ENCODE results near the gene RTKN2.

DNA sequence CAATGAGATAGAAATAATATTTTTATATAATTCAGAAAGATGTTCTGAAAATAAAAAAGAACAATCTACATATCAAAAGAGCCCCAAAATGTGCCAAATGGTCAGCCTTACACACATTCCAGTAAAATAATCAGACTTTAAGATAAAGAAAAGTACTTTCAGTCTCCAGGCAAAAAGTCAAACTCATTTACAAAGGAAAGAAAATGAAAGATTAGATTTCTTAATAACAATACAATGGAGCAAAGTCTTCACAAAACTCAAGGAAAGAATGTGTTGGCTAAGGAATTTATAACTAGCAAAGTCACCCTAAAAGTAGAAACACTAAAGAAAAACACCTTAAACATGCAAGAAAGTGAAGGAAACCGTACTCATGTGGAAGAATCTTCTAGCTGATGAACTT, 16.6 kb downstream of the RTKN2 start:
- TF ChIP-seq POLR2A (IDR thresholded peaks at IDR 0.05), result no peak
- TF ChIP-seq, protein P1, sequence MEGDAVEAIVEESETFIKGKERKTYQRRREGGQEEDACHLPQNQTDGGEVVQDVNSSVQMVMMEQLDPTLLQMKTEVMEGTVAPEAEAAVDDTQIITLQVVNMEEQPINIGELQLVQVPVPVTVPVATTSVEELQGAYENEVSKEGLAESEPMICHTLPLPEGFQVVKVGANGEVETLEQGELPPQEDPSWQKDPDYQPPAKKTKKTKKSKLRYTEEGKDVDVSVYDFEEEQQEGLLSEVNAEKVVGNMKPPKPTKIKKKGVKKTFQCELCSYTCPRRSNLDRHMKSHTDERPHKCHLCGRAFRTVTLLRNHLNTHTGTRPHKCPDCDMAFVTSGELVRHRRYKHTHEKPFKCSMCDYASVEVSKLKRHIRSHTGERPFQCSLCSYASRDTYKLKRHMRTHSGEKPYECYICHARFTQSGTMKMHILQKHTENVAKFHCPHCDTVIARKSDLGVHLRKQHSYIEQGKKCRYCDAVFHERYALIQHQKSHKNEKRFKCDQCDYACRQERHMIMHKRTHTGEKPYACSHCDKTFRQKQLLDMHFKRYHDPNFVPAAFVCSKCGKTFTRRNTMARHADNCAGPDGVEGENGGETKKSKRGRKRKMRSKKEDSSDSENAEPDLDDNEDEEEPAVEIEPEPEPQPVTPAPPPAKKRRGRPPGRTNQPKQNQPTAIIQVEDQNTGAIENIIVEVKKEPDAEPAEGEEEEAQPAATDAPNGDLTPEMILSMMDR (IDR thresholded peaks at IDR 0.05), result no peak
